ENCODE data around the gene LYRM4. TPM values are rescaled to one million over a fixed set of nuclear protein-coding genes. Genes with fewer than 3 reads are reported as not detected.

LYRM4 gene
- total and polyA plus RNA-seq, 9 of the 15 experiments (the other 6 are each of a cell fraction or from before 2014, with no cell fraction given), result 24.2 to 69.4 (median 41.8) TPM

- TF ChIP-seq ZNF655 (CRISPR knock-in tag; IDR thresholded peaks at IDR 0.05), result no peak
- peak; percentile 39; the same call in 1 of the 2 replicates for TF ChIP-seq REST (IDR thresholded peaks at IDR 0.05; ENCODE audit: borderline replicate concordance)
- TF ChIP-seq REST (CRISPR knock-in tag; IDR thresholded peaks at IDR 0.05; ENCODE audit: low read depth), result no peak
- peak in 1 of 2 experiments; percentile 49; a peak in 1 of 4 replicates for TF ChIP-seq ARNT (IDR thresholded peaks at IDR 0.05)
- TF ChIP-seq ZFP1 (CRISPR knock-in tag; IDR thresholded peaks at IDR 0.05), result no peak
- TF ChIP-seq EP400 (IDR thresholded peaks at IDR 0.05), result peak; percentile 66
- TF ChIP-seq ZNF589 (CRISPR knock-in tag; IDR thresholded peaks at IDR 0.05; ENCODE audit: low read depth), result 0 out of 2 replicates have a peak, but pooled peaks have one; percentile 40
- no peak for TF ChIP-seq PTTG1 (tag; IDR thresholded peaks at IDR 0.05; ENCODE audit: low read depth)
- no peak for TF ChIP-seq ZNF561 (CRISPR knock-in tag; conservative IDR thresholded peaks at IDR 0.05)
- TF ChIP-seq MAZ (CRISPR knock-in tag; conservative IDR thresholded peaks at IDR 0.05 in 1 of 2, IDR thresholded peaks at IDR 0.05 in 1 of 2), result no peak
- TF ChIP-seq ZNF140 (CRISPR knock-in tag; IDR thresholded peaks at IDR 0.05), result no peak
- peak; percentile 47 for TF ChIP-seq TEAD4 (IDR thresholded peaks at IDR 0.05; ENCODE audit: low read length)
- TF ChIP-seq TEAD4 (CRISPR knock-in tag; IDR thresholded peaks at IDR 0.05; ENCODE audit: borderline replicate concordance), result no peak
These were observed 41.6 kb upstream of the LYRM4 start (continued) for GRCh38 chr6:5302220-5302946.

Measured in K562 (cell line).